GM12878 (cell line): ENCODE results near the gene USF1. TPM values are rescaled to one million over a fixed set of nuclear protein-coding genes. Genes with fewer than 3 reads are reported as not detected.

Experiments used
- ATAC-seq: fragments of 200-7000 bp; cut with Tn5 transposase; 3 replicates; pipeline ENCODE4 v1.9.1; 2020; ENCODE audit warnings: mild to moderate bottlenecking, moderate library complexity
- BruUV-seq: library from RNA; stranded (reverse); fragments of 400-500 nt; replicated peaks from 2 replicates; lab custom pipeline; 2021; lab: Mats Ljungman, UMichigan
- CTCF ChIA-PET: fragments of 300-600 bp; sonication (Branson Sonifier 250); formaldehyde crosslinking; extraction: SDS; loops from one replicate; lab custom pipeline; 2021; ENCODE audit warnings: inconsistent platforms; lab: Yijun Ruan, JAX
- POLR2A ChIA-PET: fragments of 350-600 bp; formaldehyde crosslinking; extraction: SDS; loops from one replicate; lab custom pipeline; 2021; ENCODE audit warnings: inconsistent platforms; lab: Charles Lee
- RAD21 ChIA-PET: fragments of 300-600 bp; sonication (Branson Sonifier 250); formaldehyde crosslinking; loops from one replicate; lab custom pipeline; 2023; ENCODE audit warnings: antibody characterized with exemption; ENCODE audit not compliant: unreplicated experiment; lab: Charles Lee
- SMC1A ChIA-PET: fragments of 300-600 bp; sonication (Branson Sonifier 250); formaldehyde crosslinking; loops from one replicate; lab custom pipeline; 2023; ENCODE audit not compliant: unreplicated experiment, uncharacterized antibody; lab: Charles Lee
- DNase-seq: peaks from one replicate; pipeline ENCODE4 v3.0.0-alpha.2; 2011; ENCODE audit warnings: low read depth, low spot score
- FAIRE-seq: peaks from 3 replicates; lab custom pipeline; 2011; peaks lifted over from hg19 to GRCh38; lab: Jason Lieb, UNC
- H2AFZ ChIP-seq: 2 replicates; pipeline ENCODE4 v1.6.0; 2011; ENCODE audit warnings: low read depth, low read length, control low read depth; ENCODE audit not compliant: control insufficient read depth
- H3K27ac ChIP-seq: 2 replicates; pipeline ENCODE4 v1.5.1; 2011; ENCODE audit warnings: control low read depth; ENCODE audit not compliant: control insufficient read depth, insufficient read depth
- H3K27me3 ChIP-seq, 2 experiments: replicated peaks in 1 of 2; 2 replicates each; pipeline versions ENCODE4 v1.6.0 to v1.6.1; 2011; ENCODE audit warnings: low read length in 1 of 2; ENCODE audit not compliant: control insufficient read depth in 2 of 2, insufficient read depth in 2 of 2
- H3K36me3 ChIP-seq, 2 experiments: 2 replicates each; pipeline ENCODE4 v1.5.1; 2011; ENCODE audit warnings: low read length in 1 of 2; ENCODE audit not compliant: control insufficient read depth in 2 of 2, insufficient read depth in 2 of 2
- H3K4me1 ChIP-seq: 2 replicates; pipeline ENCODE4 v1.6.1; 2011; ENCODE audit warnings: mild to moderate bottlenecking, low read length, moderate library complexity, mixed read lengths; ENCODE audit not compliant: control insufficient read depth, insufficient read depth
- H3K4me2 ChIP-seq: 2 replicates; pipeline ENCODE4 v1.6.0; 2011; ENCODE audit warnings: control low read depth; ENCODE audit not compliant: control insufficient read depth, insufficient read depth
- H3K4me3 ChIP-seq: fragments of 200-600 bp; sonication (generic); 2 replicates; pipeline ENCODE4 v1.5.1; 2016
- H3K79me2 ChIP-seq: 2 replicates; pipeline ENCODE4 v1.6.0; 2011; ENCODE audit warnings: low read length; ENCODE audit not compliant: control insufficient read depth, insufficient read depth
- H3K9ac ChIP-seq: 2 replicates; pipeline ENCODE4 v1.8.0; 2011; ENCODE audit warnings: low read length, control low read depth, mixed read lengths; ENCODE audit not compliant: control insufficient read depth, insufficient read depth
- H3K9me3 ChIP-seq: replicated peaks from 3 replicates; pipeline ENCODE4 v1.5.1; 2011; ENCODE audit warnings: mild to moderate bottlenecking, low read length; ENCODE audit not compliant: control insufficient read depth, insufficient read depth
- H4K20me1 ChIP-seq: 2 replicates; pipeline ENCODE4 v1.6.0; 2011; ENCODE audit not compliant: control insufficient read depth, insufficient read depth
- CBFB ChIP-seq: IDR thresholded peaks from 2 replicates; pipeline ENCODE4 v1.6.1; 2016; ENCODE audit warnings: antibody characterized with exemption, low read depth
- CBX3 ChIP-seq: fragments of 200-600 bp; sonication (generic); IDR thresholded peaks from 2 replicates; pipeline ENCODE4 v1.6.1; 2016; ENCODE audit warnings: low read depth, borderline replicate concordance
- CEBPB ChIP-seq, 2 experiments: fragments of 150-350 bp in 1 of 2; IDR thresholded peaks; 2 replicates each; pipeline ENCODE4 v1.6.1; 2012 to 2014; ENCODE audit warnings: low read depth in 2 of 2, low read length in 2 of 2, borderline replicate concordance in 1 of 2, inconsistent platforms in 1 of 2
- CTCF ChIP-seq, 3 experiments: IDR thresholded peaks in 2 of 3; conservative IDR thresholded peaks in 1 of 3; 2 replicates each; pipeline ENCODE4 v1.5.1; 2011; ENCODE audit warnings: low read depth in 3 of 3, low read length in 3 of 3, mild to moderate bottlenecking in 3 of 3, control low read depth in 2 of 3, moderate library complexity in 2 of 3, inconsistent platforms in 1 of 3, mixed read lengths in 1 of 3; ENCODE audit not compliant: control insufficient read depth in 2 of 3, insufficient read depth in 1 of 3; ENCODE audit errors: extremely low read depth in 1 of 3
- DPF2 ChIP-seq: fragments of 450-650 bp; IDR thresholded peaks from 2 replicates; pipeline ENCODE4 v1.6.1; 2017; ENCODE audit warnings: mild to moderate bottlenecking
- ESRRA ChIP-seq: IDR thresholded peaks from 2 replicates; pipeline ENCODE4 v1.6.1; 2012; ENCODE audit warnings: mild to moderate bottlenecking, low read length, improper control_type of control experiment
- FOXM1 ChIP-seq: IDR thresholded peaks from 2 replicates; pipeline ENCODE4 v1.6.1; 2012; ENCODE audit warnings: low read depth, mild to moderate bottlenecking, inconsistent platforms, low read length, moderate library complexity
- NR2C2 ChIP-seq: IDR thresholded peaks from 2 replicates; pipeline ENCODE4 v1.6.1; 2011; ENCODE audit warnings: borderline replicate concordance, low read depth; ENCODE audit not compliant: control insufficient read depth, insufficient read length
- RAD21 ChIP-seq: IDR thresholded peaks from 2 replicates; pipeline ENCODE4 v1.6.1; 2011; ENCODE audit warnings: mild to moderate bottlenecking, low read depth, low read length, moderate library complexity; ENCODE audit not compliant: insufficient read depth
- RAD51 ChIP-seq: fragments of 450-650 bp; IDR thresholded peaks from 2 replicates; pipeline ENCODE4 v1.6.1; 2016; ENCODE audit warnings: moderate library complexity, mild to moderate bottlenecking, inconsistent platforms
- RFX5 ChIP-seq: IDR thresholded peaks from 2 replicates; pipeline ENCODE4 v1.6.1; 2011; ENCODE audit warnings: low read depth, low read length, improper control_type of control experiment
- SIN3A ChIP-seq: IDR thresholded peaks from 2 replicates; pipeline ENCODE4 v1.6.1; 2012; ENCODE audit warnings: low read depth, low read length, improper control_type of control experiment
- WRNIP1 ChIP-seq: IDR thresholded peaks from 2 replicates; pipeline ENCODE4 v1.6.1; 2011; ENCODE audit warnings: low read depth, low read length, improper control_type of control experiment, borderline replicate concordance
- ZNF217 ChIP-seq: fragments of 450-650 bp; IDR thresholded peaks from 2 replicates; pipeline ENCODE4 v1.6.1; 2017; ENCODE audit warnings: antibody characterized with exemption, mild to moderate bottlenecking
- WGBS: methylation state at CpG from one replicate; pipeline ENCODE4 v1.1.6; 2016; ENCODE audit warnings: low lambda C conversion rate; ENCODE audit not compliant: insufficient replicate concordance, insufficient coverage; ENCODE audit errors: missing lambda C conversion rate; 5-methylcytosine and 5-hydroxymethylcytosine counted together
- in situ Hi-C: fragments of 300-500 bp; cut with MboI; formaldehyde crosslinking; loops from 9 replicates; pipeline ENCODE4 v1.14.3; 2018; ENCODE audit warnings: mixed read lengths
- intact Hi-C: fragments of 100-400 bp; cut with micrococcal nuclease; formaldehyde crosslinking; loops from one replicate; pipeline ENCODE4 v1.14.2; 2022; ENCODE audit not compliant: unreplicated experiment
- polyA plus RNA-seq, 11 experiments: library from polyadenylated mRNA; depleted of rRNA in 4 of 11; unstranded in 6 of 11; stranded (reverse) in 5 of 11; fragments of >200 nt; fragmentation: Nextera tagmentation in 4 of 11; fragmentation: Illumina TruSeq in 1 of 11; extraction: Ambion mirVana in 4 of 11; extraction: Trizol in 1 of 11; gene quantifications; 1 replicate in 1 of 11; 2 replicates in 10 of 11; pipeline versions ENCODE4 v1.2.1 to v1.2.3, GENCODE V29; 2011 to 2016; ENCODE audit warnings: inconsistent platforms in 2 of 11, missing spikeins in 2 of 11, low read depth in 1 of 11
- total RNA-seq, 4 experiments: library from RNA; depleted of rRNA in 3 of 4; stranded (reverse); fragments of >200 nt in 3 of 4; fragmentation: Illumina TruSeq in 1 of 4; extraction: Trizol in 1 of 4; gene quantifications; 2 replicates each; pipeline versions ENCODE4 v1.2.1 to v1.2.3, GENCODE V29; 2013 to 2021

USF1 gene
- total and polyA plus RNA-seq, 10 of the 15 experiments (the other 5 are each of a cell fraction or from before 2014, with no cell fraction given) = 9.4 to 92.1 (median 53.5) TPM

- Histone ChIP-seq H3K9me3 (no peaks in the 10 kb centered on the region), H3K4me2 (no peak overlapping the region), H3K79me2 (no peaks in the 10 kb centered on the region), H3K4me3 (no peak overlapping the region), H3K27me3 (no peaks in the 10 kb centered on the region), H2AFZ (no peak overlapping the region), H3K4me1 (peaks cover 3% of the 10 kb centered on the region; the same call in 1 of the 2 replicates), H3K9ac (no peak overlapping the region), H3K27ac (no peak overlapping the region), H3K36me3 (peaks cover 5 to 15% of the 10 kb centered on the region in 2 experiments; a peak in 3 of 4 replicates), H4K20me1 (no peaks in the 10 kb centered on the region)
- no TSS peak for BruUV-seq
- FAIRE-seq = no peak
- SMC1A ChIA-PET = interaction anchor here (1.2 to 4.7 kb wide), 10 partner anchors 11 to 141 kb away, joined by 3 to 70 read pairs (median 22); partner anchors contain the start of genes F11R, ITLN2, KLHDC9 and TSTD1
- TF ChIP-seq ESRRA (no peak), SIN3A (no peak)
- RAD21 ChIA-PET = interaction anchor here (1.6 to 2.5 kb wide), 7 partner anchors 8 to 72 kb away, joined by 4 to 22 read pairs (median 7); partner anchors contain the start of genes TSTD1 and USF1
- no peak for ATAC-seq
- CTCF ChIA-PET = interaction anchor here (0.6 to 9.7 kb wide), 18 partner anchors 17 to 1623 kb away, joined by 3 to 147 read pairs (median 8); partner anchors contain the start of genes ARHGAP30, DEDD, F11R and KLHDC9
- no peak for DNase-seq
- WGBS = 71% methylated on average over 3 of the region's 3 CpGs
- intact Hi-C loops = no loop called here
- POLR2A ChIA-PET = no interaction called here
- in situ Hi-C loops = no loop called here
Measured at GRCh38 chr1:160996178-160996577, 49.6 kb downstream of the USF1 start.

- Histone ChIP-seq H3K79me2 (no peaks in the 10 kb centered on the region), H3K4me1 (peaks cover 3% of the 10 kb centered on the region), H3K9ac (no peak overlapping the region), H3K27me3 (no peaks in the 10 kb centered on the region), H3K4me2 (no peak overlapping the region), H3K27ac (no peak overlapping the region), H3K4me3 (no peak overlapping the region), H2AFZ (no peak overlapping the region), H3K36me3 (no peaks in the 10 kb centered on the region; a peak in 2 of 4 replicates), H4K20me1 (no peaks in the 10 kb centered on the region), H3K9me3 (no peaks in the 10 kb centered on the region)
- CTCF ChIA-PET = interaction anchor here (0.9 to 9.7 kb wide), 7 partner anchors 12 to 147 kb away, joined by 3 to 147 read pairs (median 57); partner anchors contain the start of genes ITLN2, KLHDC9, TSTD1 and USF1
- POLR2A ChIA-PET = interaction anchor here (0.7 kb wide), 1 partner anchor 705 kb away, joined by 6 read pairs; no protein-coding TSS in a partner anchor
- FAIRE-seq = no peak
- intact Hi-C loops = loop anchor here (2.0 to 5.0 kb wide), 2 partner anchors 49 to 75 kb away; partner anchors contain the start of gene ARHGAP30
- no TSS peak for BruUV-seq
- peak; percentile 35 for ATAC-seq
- WGBS = 84% methylated on average over 10 of the region's 14 CpGs
- SMC1A ChIA-PET = interaction anchor here (0.9 to 1.7 kb wide), 7 partner anchors 27 to 147 kb away, joined by 3 to 5 read pairs (median 3); partner anchors contain the start of genes F11R and ITLN2
- DNase-seq = no peak
- in situ Hi-C loops = no loop called here
- RAD21 ChIA-PET = interaction anchor here (1.1 kb wide), 2 partner anchors 75 to 76 kb away, joined by 4 read pairs; partner anchors contain the start of gene ARHGAP30
- TF ChIP-seq DPF2 (no peak), NR2C2 (no peak), RAD21 (peak; percentile 51; the same call in 1 of the 2 replicates), RAD51 (no peak), WRNIP1 (no peak), CTCF (IDR thresholded peaks at IDR 0.05 in 2 of 3, conservative IDR thresholded peaks at IDR 0.05 in 1 of 3; ENCODE audit: control insufficient read depth in 2 of 3, extremely low read depth in 1 of 3, insufficient read depth in 1 of 3, low read depth in 3 of 3, low read length in 3 of 3) (peak; percentile 21 to 45 (median 23); a peak in 3 of 6 replicates), FOXM1 (no peak), CBX3 (no peak), CBFB (no peak), CEBPB (IDR thresholded peaks at IDR 0.05; ENCODE audit: borderline replicate concordance in 1 of 2, low read depth in 2 of 2, low read length in 2 of 2) (no peak), ZNF217 (no peak), RFX5 (no peak)
Measured at GRCh38 chr1:160993544-160994193, 52.1 kb downstream of the USF1 start.
